Thyroid gland (tissue), 4 donors: ENCODE measurements around the gene CCDC3. TPM values are rescaled to one million over a fixed set of nuclear protein-coding genes. Genes with fewer than 3 reads are reported as not detected.

Experiments
- DNase-seq, 2 donors: peaks; one replicate each; pipeline ENCODE4 v3.0.0-alpha.2; 2019
- H3K27ac ChIP-seq, 3 donors: fragments of 200-600 bp; sonication (generic); 1 replicate in 2 of 3; 2 replicates in 1 of 3; pipeline ENCODE4 v1.5.1; 2016 to 2019; ENCODE audit warnings: mild to moderate bottlenecking in 1 of 3, moderate library complexity in 1 of 3
- H3K27me3 ChIP-seq: fragments of 200-600 bp; sonication (generic); one replicate; pipeline ENCODE4 v1.5.1; 2019
- H3K36me3 ChIP-seq, 2 donors: fragments of 200-600 bp; sonication (generic); one replicate each; pipeline ENCODE4 v1.5.1; 2016 to 2019
- H3K4me1 ChIP-seq, 2 donors: fragments of 200-600 bp; sonication (generic); one replicate each; pipeline ENCODE4 v1.5.1; 2017 to 2019
- H3K4me3 ChIP-seq, 3 donors: fragments of 200-600 bp; sonication (generic); replicated peaks in 1 of 3; 1 replicate in 2 of 3; 2 replicates in 1 of 3; pipeline ENCODE4 v1.5.1; 2016; ENCODE audit warnings: mild to moderate bottlenecking in 1 of 3
- H3K9me3 ChIP-seq: fragments of 200-600 bp; sonication (generic); one replicate; pipeline ENCODE4 v1.5.1; 2017
- CTCF ChIP-seq, 6 experiments: fragments of 200-600 bp in 3 of 6; fragments of 450-650 bp in 3 of 6; sonication (generic) in 3 of 6; IDR thresholded peaks; one replicate each; pipeline ENCODE4 v1.5.1; 2016 to 2019; ENCODE audit warnings: antibody characterized with exemption in 6 of 6, mild to moderate bottlenecking in 2 of 6, inconsistent platforms in 1 of 6, moderate library complexity in 1 of 6
- POLR2A ChIP-seq, 2 donors: fragments of 450-650 bp; IDR thresholded peaks; one replicate each; pipeline ENCODE4 v1.6.1; 2017; ENCODE audit warnings: antibody characterized with exemption in 2 of 2, mild to moderate bottlenecking in 2 of 2, moderate library complexity in 1 of 2
- WGBS, 2 donors: methylation state at CpG; one replicate each; pipeline ENCODE4 v1.1.5; 2017; 5-methylcytosine and 5-hydroxymethylcytosine counted together
- intact Hi-C: fragments of 100-400 bp; cut with DNase I; formaldehyde crosslinking; loops from one replicate; pipeline ENCODE4 v1.15.1; 2023
- total RNA-seq, 4 donors: library from RNA; depleted of rRNA; stranded (reverse); fragments of >200 nt; gene quantifications; one replicate each; pipeline ENCODE4 v1.2.3, GENCODE V29; 2016

The CCDC3 gene
- total RNA-seq, 4 donors from 2014 or later: 4.7 to 18.7 (median 7.3) TPM

- Histone ChIP-seq H3K27me3 (no peaks in the 10 kb centered on the region), H3K4me1 (no peaks in the 10 kb centered on the region), H3K27ac (no peak overlapping the region), H3K4me3 (no peak overlapping the region), H3K9me3 (no peaks in the 10 kb centered on the region), H3K36me3 (no peaks in the 10 kb centered on the region)
- WGBS, 2 donors: 76 to 84% methylated on average over 3 of the region's 3 CpGs
- intact Hi-C loops: no loop called here
- no peak for DNase-seq
- no peak for TF ChIP-seq CTCF (IDR thresholded peaks at IDR 0.05)
Observed at GRCh38 chr10:13018171-13018570, 16.7 kb upstream of the CCDC3 start.

- TF ChIP-seq CTCF (IDR thresholded peaks at IDR 0.05) (no peak), POLR2A (IDR thresholded peaks at IDR 0.05) (no peak)
- intact Hi-C loops: no loop called here
- Histone ChIP-seq H3K4me3 (no peak overlapping the region), H3K4me1 (no peaks in the 10 kb centered on the region), H3K36me3 (no peaks in the 10 kb centered on the region), H3K27ac (no peak overlapping the region), H3K27me3 (no peaks in the 10 kb centered on the region), H3K9me3 (no peaks in the 10 kb centered on the region)
- 92 to 93% methylated on average over 10 of the region's 10 CpGs for WGBS, 2 donors
- DNase-seq: no peak
Observed at GRCh38 chr10:13016886-13017285, 15.4 kb upstream of the CCDC3 start.

GRCh38 chr10:13016426-13016825 is 14.9 kb upstream of the CCDC3 start:
- no peaks in the 10 kb centered on the region for H3K27me3 ChIP-seq
- H3K36me3 ChIP-seq: no peaks in the 10 kb centered on the region
- H3K4me1 ChIP-seq: no peaks in the 10 kb centered on the region
- DNase-seq: no peak
- intact Hi-C loops: no loop called here
- TF ChIP-seq CTCF (IDR thresholded peaks at IDR 0.05) (no peak), POLR2A (IDR thresholded peaks at IDR 0.05) (no peak)
- H3K27ac ChIP-seq: no peak overlapping the region
- H3K9me3 ChIP-seq: no peaks in the 10 kb centered on the region
- 58 to 66% methylated on average over 5 of the region's 5 CpGs for WGBS, 2 donors
- H3K4me3 ChIP-seq: no peak overlapping the region

GRCh38 chr10:13006037-13006436 is 4.5 kb upstream of the CCDC3 start:
- Histone ChIP-seq H3K4me1 (no peaks in the 10 kb centered on the region), H3K36me3 (no peaks in the 10 kb centered on the region), H3K27me3 (no peaks in the 10 kb centered on the region), H3K9me3 (no peaks in the 10 kb centered on the region), H3K4me3 (no peak overlapping the region), H3K27ac (no peak overlapping the region)
- no peak for TF ChIP-seq POLR2A (IDR thresholded peaks at IDR 0.05)
- DNase-seq: no peak
- 52 to 81% methylated on average over 3 of the region's 3 CpGs for WGBS, 2 donors
- intact Hi-C loops: no loop called here

- H3K36me3 ChIP-seq: no peaks in the 10 kb centered on the region
- DNase-seq: no peak
- H3K27me3 ChIP-seq: no peaks in the 10 kb centered on the region
- TF ChIP-seq CTCF (IDR thresholded peaks at IDR 0.05) (no peak), POLR2A (IDR thresholded peaks at IDR 0.05) (no peak)
- no peak overlapping the region for H3K4me3 ChIP-seq
- intact Hi-C loops: no loop called here
- WGBS, 2 donors: 80 to 83% methylated on average over 3 of the region's 3 CpGs
- H3K9me3 ChIP-seq: no peaks in the 10 kb centered on the region
- H3K27ac ChIP-seq: no peak overlapping the region
- H3K4me1 ChIP-seq: no peaks in the 10 kb centered on the region
Observed at GRCh38 chr10:13003759-13004158, 2.2 kb upstream of the CCDC3 start.

GRCh38 chr10:13003004-13003403 is 1.5 kb upstream of the CCDC3 start:
- Histone ChIP-seq H3K27ac (no peak overlapping the region), H3K9me3 (no peaks in the 10 kb centered on the region), H3K27me3 (no peaks in the 10 kb centered on the region), H3K4me1 (no peaks in the 10 kb centered on the region), H3K4me3 (no peak overlapping the region), H3K36me3 (no peaks in the 10 kb centered on the region)
- DNase-seq: no peak
- TF ChIP-seq CTCF (IDR thresholded peaks at IDR 0.05) (no peak), POLR2A (IDR thresholded peaks at IDR 0.05) (no peak)
- intact Hi-C loops: no loop called here
